ENCODE data around the gene PDHX.
"Not testable (repeated sequence)": the region's sequence is repeated elsewhere in the genome, so short reads cannot be mapped to it uniquely, and the experiment has no call there.

Gene PDHX

DNA sequence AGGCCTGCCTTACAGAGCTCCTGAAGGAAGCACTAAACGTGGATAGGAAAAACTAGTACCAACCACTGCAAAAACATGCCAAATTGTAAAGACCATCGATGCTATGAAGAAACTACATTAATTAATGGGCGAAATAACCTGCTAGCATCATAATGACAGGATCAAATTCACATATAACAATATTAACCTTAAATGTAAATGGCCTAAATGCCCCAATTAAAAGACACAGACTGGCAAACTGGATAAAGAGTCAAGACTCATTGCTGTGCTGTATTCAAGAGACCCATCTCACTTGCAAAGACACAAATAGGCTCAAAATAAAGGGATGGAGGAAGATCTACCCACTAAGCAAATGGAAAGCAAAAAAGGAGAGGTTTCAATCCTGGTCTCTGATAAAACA is 107.5 kb downstream of the PDHX start:
- DNase-seq: not testable (repeated sequence)

DNA sequence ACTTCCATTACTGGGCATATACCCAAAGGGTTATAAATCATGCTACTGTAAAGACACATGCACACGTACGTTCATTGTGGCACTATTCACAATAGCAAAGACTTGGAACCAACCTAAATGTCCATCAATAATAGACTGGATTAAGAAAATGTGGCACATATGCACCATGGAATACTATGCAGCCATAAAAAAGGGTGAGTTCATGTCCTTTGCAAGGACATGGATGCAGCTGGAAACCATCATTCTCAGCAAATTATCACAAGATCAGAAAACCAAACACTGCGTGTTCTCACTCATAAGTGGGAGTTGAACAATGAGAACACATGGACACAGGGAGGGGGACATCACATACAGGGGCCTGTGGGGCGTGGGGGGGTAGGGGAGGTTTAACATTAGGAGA is 111.6 kb downstream of the PDHX start:
- not testable (repeated sequence) for DNase-seq

DNA sequence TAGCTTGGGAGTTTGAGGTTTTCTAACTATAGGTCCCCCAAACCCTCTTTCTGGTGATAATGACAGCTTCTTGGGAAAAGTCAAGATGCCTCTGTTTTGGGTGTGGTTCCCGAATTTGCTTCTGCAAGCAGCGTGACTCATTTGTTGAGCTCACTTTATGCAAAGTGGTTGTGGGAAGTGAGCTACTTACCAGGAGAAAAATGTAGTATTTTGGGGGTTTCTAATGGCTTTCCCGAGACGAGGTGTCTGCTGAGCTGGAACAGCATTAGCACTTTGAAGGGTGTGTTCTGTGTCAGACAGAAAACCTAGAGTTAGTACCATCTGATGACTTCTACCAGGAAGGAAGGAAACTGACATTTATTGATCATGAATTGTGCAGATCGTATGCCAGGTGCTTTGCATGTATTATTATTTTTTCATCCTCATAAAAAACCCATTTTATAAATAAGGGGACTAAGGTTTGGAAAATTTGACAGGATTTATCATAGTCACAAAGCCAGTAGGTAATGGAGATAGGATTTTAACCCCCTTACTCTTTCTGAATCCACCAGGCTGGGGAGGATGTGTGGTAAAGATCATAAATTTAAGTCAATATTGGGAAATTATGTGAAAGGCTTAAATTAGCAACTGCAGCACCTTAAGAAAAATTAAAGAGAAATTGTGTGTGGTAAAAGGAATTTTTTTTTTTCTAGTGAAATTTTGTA is 113.7 kb downstream of the PDHX start:
- DNase-seq: peak; percentile 74

DNA sequence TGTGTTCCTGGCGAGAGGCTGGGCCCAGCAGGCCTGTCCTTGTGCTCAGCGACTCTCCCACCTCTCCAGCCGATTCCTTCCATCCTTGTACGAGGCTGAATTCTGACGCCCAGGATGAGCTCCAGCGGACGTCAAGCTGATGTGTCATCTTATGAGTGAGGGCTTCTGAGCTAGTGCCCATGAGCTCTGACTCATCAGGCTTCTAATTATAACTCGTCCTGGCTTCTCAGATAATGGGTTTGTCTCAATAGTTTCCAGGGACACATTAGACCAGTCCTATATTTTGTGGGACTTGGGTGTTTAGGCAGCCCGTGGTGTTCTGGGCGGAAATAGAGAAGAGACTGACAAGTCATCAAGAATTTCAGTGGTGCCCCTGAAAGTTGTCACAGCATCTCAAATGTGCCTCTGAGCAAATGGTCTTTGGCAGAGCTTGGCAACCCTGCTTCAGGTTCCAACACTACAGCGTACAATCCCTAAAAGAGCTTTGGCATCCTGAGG is 114.3 kb downstream of the PDHX start:
- peak; percentile 96 for DNase-seq

DNA sequence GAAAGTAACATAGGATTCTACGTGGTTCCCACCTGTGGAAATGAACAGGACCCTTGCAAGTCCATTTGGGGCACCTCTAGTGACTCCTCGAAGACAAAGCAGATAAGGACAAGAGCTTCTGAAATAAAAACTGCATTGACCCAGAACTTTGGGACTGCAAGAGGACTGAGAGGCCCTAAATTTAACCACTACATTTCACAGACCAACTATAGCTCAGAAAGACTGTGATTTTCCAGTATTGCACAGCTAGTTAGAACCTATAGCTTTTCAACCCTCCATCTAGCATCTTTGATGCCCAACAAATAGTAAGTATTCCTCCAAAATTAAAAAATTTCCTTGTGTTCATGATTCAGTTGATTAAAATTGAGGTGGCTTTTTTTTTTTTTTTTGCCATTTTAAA is 114.9 kb downstream of the PDHX start:
- DNase-seq: no peak

DNA sequence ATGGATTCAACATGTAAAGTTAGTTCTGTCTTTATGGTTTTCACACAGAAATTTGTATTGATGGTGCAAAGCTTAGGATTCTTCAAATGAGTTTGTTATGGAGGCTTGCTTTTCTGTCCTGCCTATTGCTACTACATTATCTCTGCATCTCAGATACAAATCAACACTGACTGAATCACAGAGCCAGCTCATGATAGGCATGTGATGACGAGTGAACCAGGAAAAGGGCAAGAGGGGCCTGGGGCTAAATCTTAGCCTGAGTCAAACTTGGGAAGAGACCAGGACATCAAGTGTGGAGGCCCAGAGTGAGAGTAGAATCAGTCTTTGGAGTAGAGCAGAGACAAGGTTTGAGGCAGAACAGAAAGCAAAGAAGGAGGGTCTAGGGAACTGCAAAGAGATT is 115.4 kb downstream of the PDHX start:
- DNase-seq: peak; percentile 44

DNA sequence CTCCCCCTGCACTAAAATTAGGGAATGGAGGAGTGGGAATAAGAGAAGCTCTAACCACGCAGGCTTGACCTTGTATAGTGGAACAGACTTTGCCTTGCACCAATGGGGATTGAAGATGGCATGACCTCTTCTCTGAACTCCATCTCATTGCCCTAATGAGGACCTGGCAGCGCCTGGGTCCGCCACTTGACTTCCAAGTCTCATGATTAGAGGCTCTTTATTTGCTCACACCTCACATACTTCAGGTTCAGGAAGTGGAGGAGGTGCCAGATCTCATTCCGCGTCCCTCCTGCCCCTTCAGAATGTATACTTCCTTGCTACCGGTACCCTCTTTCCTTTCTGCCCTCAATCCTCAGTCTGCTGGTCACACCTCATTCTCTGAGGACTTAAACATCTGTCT is 116.6 kb downstream of the PDHX start:
- no peak for DNase-seq

DNA sequence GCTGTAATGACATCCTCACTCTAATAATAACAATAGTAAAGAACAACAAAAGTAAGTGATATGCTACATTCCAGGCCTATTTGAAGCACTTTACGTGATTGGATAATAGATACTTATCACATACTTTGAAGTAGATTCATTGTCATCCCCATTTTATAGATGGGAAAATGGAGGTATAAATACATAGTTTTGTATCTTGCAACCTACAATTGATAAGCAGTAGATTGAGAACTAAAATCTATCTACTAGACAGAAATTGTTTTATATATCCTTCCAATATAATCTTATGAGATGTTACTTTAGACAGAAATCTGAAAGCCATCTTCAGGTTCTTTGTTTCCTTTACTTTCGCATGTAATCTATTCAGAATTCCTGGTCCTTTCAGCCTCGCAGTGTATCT is 118.0 kb downstream of the PDHX start:
- no peak for DNase-seq

DNA sequence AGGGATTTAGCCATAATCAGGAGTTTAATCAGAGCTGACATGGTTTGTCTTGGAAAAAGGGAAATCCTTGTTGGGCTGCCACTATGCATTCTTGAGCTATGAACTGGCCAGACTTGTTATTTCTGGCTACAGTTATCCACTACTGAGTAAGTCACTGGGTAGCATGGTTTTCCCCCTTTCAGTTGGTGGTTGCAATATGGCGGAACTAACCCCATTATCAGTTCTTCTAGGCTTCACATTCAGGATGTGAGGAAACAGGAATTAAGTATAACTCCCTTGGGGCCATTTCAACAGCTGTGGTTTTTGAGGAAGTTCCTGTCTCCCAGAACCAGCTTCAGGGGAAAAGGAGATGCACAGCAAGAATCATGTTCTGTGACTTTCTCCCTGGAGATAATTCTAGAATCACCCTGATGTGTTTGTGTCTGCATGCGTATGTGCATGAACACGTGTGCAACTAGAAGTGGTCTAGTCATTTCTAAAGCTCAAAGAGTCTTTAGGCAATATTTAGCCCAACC is 119.5 kb downstream of the PDHX start:
- DNase-seq: peak; percentile 89

DNA sequence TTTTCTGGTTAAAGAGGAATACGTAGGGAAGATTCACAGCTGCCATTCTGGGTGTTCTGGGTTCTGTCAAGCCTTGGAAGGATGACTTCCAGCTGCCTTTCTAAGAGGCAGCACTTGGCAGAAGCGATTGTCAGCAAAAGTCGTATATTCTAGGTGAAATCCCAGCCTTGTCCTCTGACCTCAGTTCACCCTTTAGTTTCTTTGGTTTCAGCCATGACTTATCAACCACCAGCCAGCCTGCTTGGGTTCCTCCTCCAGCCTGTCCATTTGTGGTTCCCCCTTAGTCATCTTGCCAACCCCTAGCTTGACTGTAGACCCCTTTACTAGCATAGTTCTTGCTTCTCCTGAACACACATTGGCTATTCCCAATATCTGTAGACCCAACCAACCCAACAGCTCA is 120.2 kb downstream of the PDHX start:
- no peak for DNase-seq

DNA sequence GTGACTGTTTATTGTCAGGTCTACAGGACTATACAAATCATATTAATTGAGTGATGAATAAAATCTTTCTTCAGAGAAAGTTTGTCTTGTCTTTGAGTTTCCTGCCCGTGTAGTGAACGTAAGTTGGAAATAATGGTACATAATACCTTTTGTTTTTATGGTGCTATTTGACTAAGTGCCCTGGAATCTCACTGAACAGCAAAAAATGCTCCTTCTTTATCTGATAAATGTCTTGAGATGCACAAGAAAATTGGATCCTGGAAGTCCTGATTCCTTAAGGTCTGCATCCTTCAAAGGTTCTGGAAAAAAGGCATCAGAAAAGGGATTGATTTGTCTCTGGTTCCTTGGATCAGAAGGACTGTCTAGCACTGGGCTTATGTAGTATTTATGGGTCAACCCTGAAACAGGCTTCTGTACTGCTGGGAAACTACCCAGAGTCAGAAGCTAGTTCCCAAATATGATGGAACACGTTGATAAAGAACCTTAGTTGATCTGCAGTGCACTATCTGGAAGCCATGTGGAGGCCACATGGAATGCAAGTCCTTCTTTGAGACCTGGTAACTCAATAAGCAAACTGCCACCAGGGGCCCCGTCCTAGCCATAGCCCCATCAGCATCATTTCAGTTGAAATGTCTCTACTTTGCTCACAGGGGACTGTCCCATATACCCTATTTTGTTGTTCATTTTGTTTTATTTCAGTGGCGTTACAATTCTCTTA is 122.0 kb downstream of the PDHX start:
- no peak for DNase-seq

DNA sequence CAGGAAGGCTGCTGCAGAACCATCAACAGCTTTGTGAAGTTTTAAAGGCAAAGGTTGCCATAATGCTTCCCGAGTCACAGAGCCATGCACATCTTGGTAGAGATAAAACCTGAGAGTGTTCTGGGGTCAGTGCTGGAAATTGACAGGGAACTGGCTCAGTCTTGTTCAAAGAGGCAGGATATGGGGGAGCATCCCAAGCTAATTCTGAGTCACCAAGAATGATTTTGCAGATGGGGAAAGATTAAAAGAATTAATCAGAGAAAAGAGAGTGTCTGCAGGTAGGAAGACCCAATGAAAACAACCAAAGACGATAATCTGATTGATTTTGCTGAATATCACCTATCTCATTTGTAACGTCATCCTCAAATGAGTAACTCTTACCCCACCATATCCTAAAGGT is 122.7 kb downstream of the PDHX start:
- DNase-seq: peak; percentile 22

DNA sequence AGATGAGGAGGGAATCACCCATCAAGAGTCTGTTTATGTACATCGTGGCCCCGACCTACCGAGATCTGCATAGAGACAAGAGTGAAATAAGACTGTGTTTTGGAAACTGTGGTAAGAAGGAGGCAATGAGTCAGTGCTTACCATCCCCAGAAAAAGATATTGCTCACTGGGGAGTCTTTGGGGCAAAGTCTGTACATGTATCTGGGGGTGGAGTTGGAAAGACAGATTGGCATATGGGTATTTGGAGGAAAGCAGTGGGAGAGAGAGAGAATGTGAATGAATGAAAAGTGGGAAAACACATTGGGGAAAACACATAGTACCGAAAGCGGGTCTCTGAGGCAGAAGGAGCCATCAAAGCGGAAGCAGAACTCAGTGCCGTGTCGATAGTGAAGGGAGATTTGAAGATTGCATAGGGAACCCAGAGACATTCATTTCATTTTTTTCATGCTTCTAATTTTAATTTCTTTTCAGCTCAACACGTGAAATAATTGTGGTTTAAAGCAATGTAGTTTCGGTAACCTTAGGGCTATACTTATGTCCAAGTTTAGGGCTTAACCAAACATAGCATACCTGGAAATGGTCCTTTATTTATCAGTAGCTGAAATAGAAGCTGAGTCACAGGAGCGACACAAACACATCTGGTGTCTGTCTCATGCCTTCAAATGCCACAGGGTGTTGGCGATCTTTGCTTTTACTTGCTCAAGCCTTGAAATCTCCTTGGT is 124.0 kb downstream of the PDHX start:
- DNase-seq: peak; percentile 80

DNA sequence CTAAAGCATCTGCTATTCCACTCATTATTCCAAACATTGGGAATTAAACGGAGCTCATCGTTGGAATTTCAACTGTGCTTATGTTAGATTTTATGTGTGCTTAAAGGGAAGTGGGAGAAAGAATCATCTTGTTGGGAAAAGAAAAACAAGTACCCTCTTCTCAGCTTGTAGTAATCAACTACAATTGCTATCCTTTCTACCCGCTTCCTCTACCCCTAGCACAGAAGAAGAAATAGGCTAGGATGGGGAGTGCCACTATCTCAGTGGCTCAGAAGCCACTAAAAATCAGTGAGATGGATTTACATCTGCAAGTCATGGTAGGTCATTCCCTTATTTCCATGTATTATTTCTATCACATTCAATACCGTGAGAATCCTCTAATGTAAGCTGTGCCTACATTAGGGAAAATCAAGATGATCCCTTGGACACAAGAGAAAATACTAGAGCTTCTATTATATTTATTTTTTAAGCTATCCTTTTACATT is 124.7 kb downstream of the PDHX start:
- no peak for DNase-seq

DNA sequence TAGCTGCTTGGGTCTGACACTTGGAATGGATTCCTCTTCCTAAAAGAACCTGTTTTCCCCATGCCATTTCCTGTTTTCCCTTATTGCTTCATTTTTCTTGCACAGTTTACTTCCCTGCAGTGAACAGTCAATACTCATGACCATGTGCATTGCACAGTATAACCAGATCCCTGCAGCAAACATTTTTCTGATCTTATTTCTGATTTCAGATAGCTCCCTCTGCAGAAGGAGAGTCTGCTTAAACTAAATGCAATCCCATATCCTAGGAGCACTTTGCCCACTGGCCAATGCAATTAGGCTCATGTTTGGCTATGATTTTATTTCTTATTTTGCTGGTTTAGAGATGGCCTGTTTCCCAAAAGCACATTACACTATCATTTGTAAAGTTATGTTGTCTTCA is 125.8 kb downstream of the PDHX start:
- DNase-seq: no peak

DNA sequence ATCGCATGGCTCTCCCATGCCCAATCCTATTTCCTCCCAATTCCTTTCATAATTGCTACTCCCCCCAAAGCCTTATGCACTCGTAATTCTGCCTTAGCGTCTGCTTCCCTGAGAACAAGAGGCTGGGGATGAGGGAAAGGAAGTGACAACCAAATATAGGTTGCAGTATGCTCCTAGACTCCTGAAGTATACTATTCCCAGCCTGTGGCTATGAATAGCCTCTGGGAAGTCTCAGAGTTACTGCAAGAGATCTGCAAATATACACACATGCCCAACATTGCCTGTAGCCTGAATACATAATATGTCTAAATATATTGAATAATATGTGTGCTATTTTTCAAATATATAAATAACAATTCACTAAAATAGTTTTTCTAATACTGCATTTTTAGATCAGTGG is 126.5 kb downstream of the PDHX start:
- DNase-seq: no peak

DNA sequence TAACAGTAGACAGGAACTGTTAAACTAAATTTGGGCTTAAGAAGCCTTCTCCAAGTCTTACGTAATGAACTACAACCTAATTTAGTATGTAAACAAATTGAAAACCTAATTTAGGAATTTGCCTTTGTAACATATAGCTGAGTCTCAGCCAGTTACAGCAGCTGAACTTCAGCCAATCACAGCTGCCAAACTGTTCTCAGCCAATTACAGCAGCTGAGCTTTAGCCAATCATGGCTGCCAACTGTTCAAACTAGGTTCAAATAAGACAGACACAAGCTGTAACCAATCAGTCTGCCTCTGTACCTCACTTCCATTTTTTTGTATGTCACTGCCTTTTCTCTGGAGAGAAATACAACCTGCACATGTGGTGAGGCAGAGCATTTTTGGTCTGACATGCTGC is 127.5 kb downstream of the PDHX start:
- no peak for DNase-seq

DNA sequence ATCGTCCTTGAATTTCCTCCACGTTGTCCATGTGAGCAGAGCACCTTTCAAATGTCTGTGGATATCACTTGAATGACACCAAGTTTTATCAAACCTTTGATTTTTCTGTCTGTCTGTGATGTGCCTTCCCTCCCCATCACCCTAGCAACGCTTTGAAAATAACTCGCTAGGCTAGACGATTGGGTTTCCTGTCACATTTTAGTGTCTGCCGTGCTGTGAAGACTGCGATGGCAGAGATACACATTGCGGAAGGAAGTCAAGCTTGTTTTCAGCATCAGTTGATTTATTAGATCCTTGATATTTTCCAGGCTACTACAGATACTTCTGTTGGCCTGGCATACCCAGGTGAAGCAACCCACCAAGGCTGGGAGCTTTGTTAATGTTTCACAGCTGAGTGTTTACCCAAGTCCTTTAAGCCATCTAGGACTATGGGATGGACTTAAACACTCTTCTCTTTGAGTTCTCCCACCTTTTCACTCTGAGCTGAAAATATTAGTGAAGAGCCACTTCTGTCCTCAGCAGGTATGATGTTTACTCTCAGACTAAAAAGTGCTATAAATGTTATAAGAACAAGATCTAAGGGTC is 128.9 kb downstream of the PDHX start:
- no peak for DNase-seq
